ENCODE data around the gene MFAP3L.

The MFAP3L gene

DNA sequence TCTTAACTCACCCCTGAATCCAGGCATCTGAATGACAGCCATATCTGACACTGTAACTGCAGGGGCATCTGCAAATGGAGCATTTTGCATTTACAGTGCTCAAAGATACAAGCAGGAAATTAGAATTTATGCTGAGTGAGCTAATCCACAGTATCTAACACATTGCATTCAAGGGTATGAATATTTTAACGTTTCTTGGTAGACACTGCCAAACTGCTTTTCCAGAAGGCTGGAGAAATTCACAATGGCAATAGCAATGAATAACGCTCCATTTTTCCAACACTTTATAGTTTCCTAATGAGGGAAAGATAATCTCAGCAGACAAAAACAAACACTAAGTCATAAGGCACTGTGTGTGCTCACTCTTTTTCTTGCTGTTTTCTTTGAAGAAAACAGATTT is 32.6 kb upstream of the MFAP3L start:
- Histone ChIP-seq H3K4ac (ENCODE audit: low read length) (no peak overlapping the region), H3K4me3 (ENCODE audit: low read length in 2 of 2) (no peak overlapping the region), H2BK15ac (ENCODE audit: low read length) (no peak overlapping the region), H2BK120ac (ENCODE audit: low read depth, low read length) (no peak overlapping the region), H4K91ac (ENCODE audit: low read depth, low read length, poor library complexity) (no peak overlapping the region), H2BK5ac (ENCODE audit: low read length) (no peak overlapping the region), H3K36me3 (replicated peaks in 1 of 2; ENCODE audit: control insufficient read depth in 2 of 2, insufficient read depth in 2 of 2, low read length in 2 of 2) (peaks cover 12 to 69% of the 10 kb centered on the region in 2 donors), H3K27ac (replicated peaks; ENCODE audit: low read length) (no peak overlapping the region), H4K8ac (ENCODE audit: low read depth, low read length) (no peak overlapping the region), H3K9me3 (replicated peaks in 1 of 2; ENCODE audit: control insufficient read depth in 2 of 2, insufficient read depth in 1 of 2, low read depth in 1 of 2, low read length in 2 of 2) (no peaks in the 10 kb centered on the region), H2BK12ac (ENCODE audit: low read length) (no peak overlapping the region), H3K23ac (ENCODE audit: low read depth, low read length, poor library complexity) (no peak overlapping the region), H3K79me1 (ENCODE audit: low read depth, low read length) (no peaks in the 10 kb centered on the region), H2AK5ac (ENCODE audit: low read depth, low read length) (no peak overlapping the region), H3K9ac (ENCODE audit: low read depth, low read length, poor library complexity) (no peak overlapping the region), H3K18ac (ENCODE audit: low read length) (no peak overlapping the region), H3K27me3 (ENCODE audit: control insufficient read depth in 3 of 3, insufficient read depth in 3 of 3, low read depth in 1 of 3, low read length in 3 of 3) (no peaks in the 10 kb centered on the region), H3K4me1 (ENCODE audit: control insufficient read depth in 2 of 2, insufficient read depth in 1 of 2, low read depth in 1 of 2, low read length in 2 of 2) (no peaks in the 10 kb centered on the region), H3K14ac (ENCODE audit: low read length) (no peak overlapping the region), H2AFZ (ENCODE audit: low read length) (no peak overlapping the region), H3K4me2 (ENCODE audit: insufficient read depth, low read length, poor library complexity, severe bottlenecking) (no peak overlapping the region)
- DNase-seq (ENCODE audit: low spot score) = no peak
- no CpG with 5 or more reads among the region's 2 CpGs for WGBS, 2 donors (ENCODE audit: extremely low coverage in 2 of 2, insufficient read length in 2 of 2, insufficient replicate concordance in 1 of 2)

DNA sequence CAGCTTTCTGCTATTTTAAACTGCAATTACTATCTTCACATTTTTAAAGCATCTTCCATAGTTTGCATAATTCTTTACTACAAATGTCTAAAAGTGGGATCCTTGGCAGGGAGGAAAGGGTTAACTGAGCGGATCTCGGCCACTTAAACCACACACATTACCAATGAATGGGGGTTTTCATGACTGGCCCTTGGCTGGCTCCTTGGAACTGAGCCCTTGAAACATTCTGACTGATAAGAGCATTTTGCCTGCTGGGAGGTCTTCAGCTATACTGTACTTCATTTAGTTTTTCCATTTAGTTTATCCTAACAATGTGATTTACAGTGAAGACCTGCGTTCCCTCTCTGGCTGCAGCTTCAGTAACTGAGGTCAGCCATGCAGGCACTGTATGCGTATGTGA is 31.7 kb upstream of the MFAP3L start:
- H2BK5ac ChIP-seq (ENCODE audit: low read length) = no peak overlapping the region
- H4K8ac ChIP-seq (ENCODE audit: low read depth, low read length) = no peak overlapping the region
- H3K9me3 ChIP-seq (replicated peaks in 1 of 2; ENCODE audit: control insufficient read depth in 2 of 2, insufficient read depth in 1 of 2, low read depth in 1 of 2, low read length in 2 of 2) = no peaks in the 10 kb centered on the region
- no peak overlapping the region for H2AK5ac ChIP-seq (ENCODE audit: low read depth, low read length)
- no peaks in the 10 kb centered on the region for H3K4me1 ChIP-seq (ENCODE audit: control insufficient read depth in 2 of 2, insufficient read depth in 1 of 2, low read depth in 1 of 2, low read length in 2 of 2)
- H3K4ac ChIP-seq (ENCODE audit: low read length) = no peak overlapping the region
- H3K79me1 ChIP-seq (ENCODE audit: low read depth, low read length) = no peaks in the 10 kb centered on the region
- no CpG with 5 or more reads among the region's 4 CpGs for WGBS, 2 donors (ENCODE audit: extremely low coverage in 2 of 2, insufficient read length in 2 of 2, insufficient replicate concordance in 1 of 2)
- no peaks in the 10 kb centered on the region for H3K27me3 ChIP-seq (ENCODE audit: control insufficient read depth in 3 of 3, insufficient read depth in 3 of 3, low read depth in 1 of 3, low read length in 3 of 3)
- H4K91ac ChIP-seq (ENCODE audit: low read depth, low read length, poor library complexity) = no peak overlapping the region
- H3K23ac ChIP-seq (ENCODE audit: low read depth, low read length, poor library complexity) = no peak overlapping the region
- no peak overlapping the region for H3K18ac ChIP-seq (ENCODE audit: low read length)
- H3K4me3 ChIP-seq (ENCODE audit: low read length in 2 of 2) = no peak overlapping the region
- no peak overlapping the region for H2BK15ac ChIP-seq (ENCODE audit: low read length)
- H3K9ac ChIP-seq (ENCODE audit: low read depth, low read length, poor library complexity) = no peak overlapping the region
- H3K4me2 ChIP-seq (ENCODE audit: insufficient read depth, low read length, poor library complexity, severe bottlenecking) = no peak overlapping the region
- H3K14ac ChIP-seq (ENCODE audit: low read length) = no peak overlapping the region
- peaks cover 8 to 60% of the 10 kb centered on the region in 2 donors for H3K36me3 ChIP-seq (replicated peaks in 1 of 2; ENCODE audit: control insufficient read depth in 2 of 2, insufficient read depth in 2 of 2, low read length in 2 of 2)
- no peak overlapping the region for H2BK12ac ChIP-seq (ENCODE audit: low read length)
- no peak overlapping the region for H2BK120ac ChIP-seq (ENCODE audit: low read depth, low read length)
- no peak overlapping the region for H3K27ac ChIP-seq (replicated peaks; ENCODE audit: low read length)
- DNase-seq (ENCODE audit: low spot score) = no peak
- H2AFZ ChIP-seq (ENCODE audit: low read length) = no peak overlapping the region

DNA sequence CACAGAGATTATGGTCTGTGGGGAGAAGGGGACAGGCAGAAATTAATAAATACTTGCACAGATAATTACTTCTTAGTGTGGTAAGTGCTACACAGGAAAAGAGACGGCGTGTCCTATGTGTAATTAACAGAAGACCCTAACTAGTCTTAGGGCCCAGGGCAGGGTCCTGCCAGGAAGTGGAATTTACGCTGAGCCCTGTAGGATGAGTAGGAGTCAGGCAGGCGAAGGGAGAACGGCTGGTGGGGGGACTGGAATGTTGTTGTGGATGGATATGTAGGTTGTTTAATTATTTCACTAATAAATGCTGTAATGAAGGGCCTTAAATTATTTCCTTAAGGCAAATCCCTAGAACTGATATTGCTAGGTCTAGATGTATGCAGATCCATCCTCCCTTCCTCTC is 26.7 kb upstream of the MFAP3L start:
- no peak overlapping the region for H3K23ac ChIP-seq (ENCODE audit: low read depth, low read length, poor library complexity)
- H3K27me3 ChIP-seq (ENCODE audit: control insufficient read depth in 3 of 3, insufficient read depth in 3 of 3, low read depth in 1 of 3, low read length in 3 of 3) = no peaks in the 10 kb centered on the region
- 100% methylated on average over 1 of the region's 5 CpGs; no CpG with 5 or more reads in 1 of the 2 donors for WGBS, 2 donors (ENCODE audit: extremely low coverage in 2 of 2, insufficient read length in 2 of 2, insufficient replicate concordance in 1 of 2)
- H3K79me1 ChIP-seq (ENCODE audit: low read depth, low read length) = no peaks in the 10 kb centered on the region
- no peak overlapping the region for H2AK5ac ChIP-seq (ENCODE audit: low read depth, low read length)
- no peak overlapping the region for H2BK120ac ChIP-seq (ENCODE audit: low read depth, low read length)
- H3K36me3 ChIP-seq (replicated peaks in 1 of 2; ENCODE audit: control insufficient read depth in 2 of 2, insufficient read depth in 2 of 2, low read length in 2 of 2) = peaks cover 2 to 10% of the 10 kb centered on the region in 2 donors
- H3K4me3 ChIP-seq (ENCODE audit: low read length in 2 of 2) = no peak overlapping the region
- no peak overlapping the region for H2BK15ac ChIP-seq (ENCODE audit: low read length)
- no peak overlapping the region for H3K14ac ChIP-seq (ENCODE audit: low read length)
- no peak overlapping the region for H4K8ac ChIP-seq (ENCODE audit: low read depth, low read length)
- no peak overlapping the region for H3K4me2 ChIP-seq (ENCODE audit: insufficient read depth, low read length, poor library complexity, severe bottlenecking)
- DNase-seq (ENCODE audit: low spot score) = no peak
- no peak overlapping the region for H3K9ac ChIP-seq (ENCODE audit: low read depth, low read length, poor library complexity)
- H3K4ac ChIP-seq (ENCODE audit: low read length) = no peak overlapping the region
- H2AFZ ChIP-seq (ENCODE audit: low read length) = no peak overlapping the region
- H2BK5ac ChIP-seq (ENCODE audit: low read length) = no peak overlapping the region
- H3K27ac ChIP-seq (replicated peaks; ENCODE audit: low read length) = no peak overlapping the region
- peaks cover 0 to 2% of the 10 kb centered on the region in 2 donors for H3K9me3 ChIP-seq (replicated peaks in 1 of 2; ENCODE audit: control insufficient read depth in 2 of 2, insufficient read depth in 1 of 2, low read depth in 1 of 2, low read length in 2 of 2)
- H2BK12ac ChIP-seq (ENCODE audit: low read length) = no peak overlapping the region
- H4K91ac ChIP-seq (ENCODE audit: low read depth, low read length, poor library complexity) = no peak overlapping the region
- no peaks in the 10 kb centered on the region for H3K4me1 ChIP-seq (ENCODE audit: control insufficient read depth in 2 of 2, insufficient read depth in 1 of 2, low read depth in 1 of 2, low read length in 2 of 2)
- no peak overlapping the region for H3K18ac ChIP-seq (ENCODE audit: low read length)

DNA sequence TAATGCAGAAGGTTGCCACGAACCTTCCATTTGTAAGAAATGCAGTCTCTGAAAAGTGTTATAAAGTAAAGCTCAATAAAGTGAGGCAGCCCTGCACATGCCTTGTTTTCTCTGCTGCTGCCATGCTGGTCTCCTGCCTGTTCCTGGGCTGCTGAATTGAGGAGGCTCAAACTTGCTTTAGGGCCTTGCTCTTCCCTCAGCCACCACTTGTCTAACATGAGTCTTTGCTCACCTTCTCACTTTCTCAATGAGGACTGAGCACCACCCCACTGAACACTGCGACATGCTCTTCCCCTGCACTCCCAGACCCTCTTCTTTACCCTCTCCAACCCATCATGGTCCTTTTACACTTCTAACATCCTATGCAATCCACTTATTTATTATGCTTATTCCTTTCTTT is 25.2 kb upstream of the MFAP3L start:
- Histone ChIP-seq H3K9ac (ENCODE audit: low read depth, low read length, poor library complexity) (no peak overlapping the region), H2BK15ac (ENCODE audit: low read length) (peak overlapping the region; percentile 15), H3K27me3 (ENCODE audit: control insufficient read depth in 3 of 3, insufficient read depth in 3 of 3, low read depth in 1 of 3, low read length in 3 of 3) (no peaks in the 10 kb centered on the region), H3K23ac (ENCODE audit: low read depth, low read length, poor library complexity) (no peak overlapping the region), H2BK12ac (ENCODE audit: low read length) (no peak overlapping the region), H3K27ac (replicated peaks; ENCODE audit: low read length) (no peak overlapping the region), H3K9me3 (replicated peaks in 1 of 2; ENCODE audit: control insufficient read depth in 2 of 2, insufficient read depth in 1 of 2, low read depth in 1 of 2, low read length in 2 of 2) (peaks cover 0 to 2% of the 10 kb centered on the region in 2 donors), H2BK5ac (ENCODE audit: low read length) (no peak overlapping the region), H3K18ac (ENCODE audit: low read length) (no peak overlapping the region), H3K14ac (ENCODE audit: low read length) (no peak overlapping the region), H4K91ac (ENCODE audit: low read depth, low read length, poor library complexity) (no peak overlapping the region), H3K4ac (ENCODE audit: low read length) (no peak overlapping the region), H2BK120ac (ENCODE audit: low read depth, low read length) (no peak overlapping the region), H3K4me2 (ENCODE audit: insufficient read depth, low read length, poor library complexity, severe bottlenecking) (no peak overlapping the region), H3K4me3 (ENCODE audit: low read length in 2 of 2) (no peak overlapping the region), H3K4me1 (ENCODE audit: control insufficient read depth in 2 of 2, insufficient read depth in 1 of 2, low read depth in 1 of 2, low read length in 2 of 2) (no peaks in the 10 kb centered on the region), H3K36me3 (replicated peaks in 1 of 2; ENCODE audit: control insufficient read depth in 2 of 2, insufficient read depth in 2 of 2, low read length in 2 of 2) (no peaks in the 10 kb centered on the region), H2AFZ (ENCODE audit: low read length) (no peak overlapping the region), H2AK5ac (ENCODE audit: low read depth, low read length) (no peak overlapping the region), H4K8ac (ENCODE audit: low read depth, low read length) (no peak overlapping the region), H3K79me1 (ENCODE audit: low read depth, low read length) (no peaks in the 10 kb centered on the region)
- WGBS, 2 donors (ENCODE audit: extremely low coverage in 2 of 2, insufficient read length in 2 of 2, insufficient replicate concordance in 1 of 2) = no CpG with 5 or more reads among the region's 2 CpGs
- no peak for DNase-seq (ENCODE audit: low spot score)
